ENCODE measurements around the gene CDR2.
"Not testable (repeated sequence)": the region's sequence is repeated elsewhere in the genome, so short reads cannot be mapped to it uniquely, and the experiment has no call there.

CDR2 gene

DNA sequence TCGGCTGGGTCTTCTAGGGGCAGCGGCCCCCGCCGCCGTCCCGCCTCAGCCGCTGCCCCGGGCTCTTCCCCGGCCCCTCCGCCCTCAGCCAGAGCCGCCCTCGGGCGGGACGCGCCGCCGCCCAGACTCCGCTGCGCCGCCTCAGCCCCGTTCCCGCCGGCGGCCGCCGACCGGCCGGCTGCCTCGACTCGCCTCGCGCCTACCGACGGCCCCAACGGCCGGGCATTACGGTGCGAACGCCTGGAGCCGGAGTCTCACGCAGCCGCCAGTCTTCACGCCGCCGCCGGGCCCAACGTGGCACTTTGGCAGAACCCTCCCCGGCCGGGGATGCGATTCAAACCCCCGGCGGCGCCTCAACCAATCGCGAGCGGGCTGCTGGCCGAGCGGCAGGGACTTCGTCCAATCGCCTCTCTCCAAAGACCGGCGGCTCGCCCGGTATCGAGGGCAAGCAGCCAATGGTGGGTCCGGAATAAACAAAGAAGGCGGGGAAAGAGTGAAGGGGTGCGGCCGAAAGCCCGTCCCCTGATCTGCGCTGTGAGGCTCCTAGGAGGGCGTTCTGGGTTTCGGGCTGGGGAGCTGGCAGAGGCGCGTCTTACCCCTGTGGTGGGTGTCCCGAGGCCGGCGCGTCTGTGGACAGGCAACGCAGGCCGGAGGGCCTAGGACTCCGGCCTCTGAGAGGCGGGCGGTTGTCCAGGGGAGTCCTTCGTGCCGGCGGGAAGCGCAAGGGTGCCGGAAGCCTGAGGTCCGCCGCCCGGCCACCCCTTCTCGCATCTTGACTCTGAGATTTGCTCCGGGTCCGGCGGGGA lies at the start of gene CDR2:
TSS of gene CDR2 (minus strand) at position 309 of the 806 bp plus-strand sequence. CDS start 310 bp downstream, outside the sequence.
- DNase-seq (ENCODE audit: low read depth) = peak; percentile 97

- DNase-seq (ENCODE audit: low read depth) = no peak
Observed at GRCh38 chr16:22423716-22424115, 49.3 kb upstream of the CDR2 start.

GRCh38 chr16:22421136-22421535 lies 46.7 kb upstream of the CDR2 start:
- no peak for DNase-seq (ENCODE audit: low read depth)

GRCh38 chr16:22420606-22421135 lies 46.3 kb upstream of the CDR2 start:
- no peak for DNase-seq (ENCODE audit: low read depth)

GRCh38 chr16:22419908-22420307 lies 45.5 kb upstream of the CDR2 start:
- no peak for DNase-seq (ENCODE audit: low read depth)

DNA sequence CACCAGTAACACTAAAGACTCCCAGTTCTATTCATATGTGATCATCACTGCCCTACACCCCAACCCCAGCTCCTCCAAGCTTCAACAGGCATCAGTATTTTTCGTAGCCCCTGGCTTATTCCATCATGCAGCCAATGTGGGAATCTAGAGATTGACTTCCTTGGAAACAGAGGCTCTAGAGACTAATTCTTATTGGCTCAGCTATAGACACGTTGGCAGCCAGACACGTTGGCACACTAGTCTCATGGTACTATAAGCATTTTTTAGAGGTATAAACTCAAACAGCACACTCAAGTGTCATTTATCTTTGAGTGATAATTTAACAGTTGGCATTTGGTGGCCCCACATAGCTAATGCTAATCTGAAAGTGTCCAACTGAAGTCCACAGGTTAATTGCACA lies 44.4 kb upstream of the CDR2 start:
- no peak for DNase-seq (ENCODE audit: low read depth)

- not testable (repeated sequence) for DNase-seq (ENCODE audit: low read depth)
Observed at GRCh38 chr16:22417798-22418197, 43.4 kb upstream of the CDR2 start.

GRCh38 chr16:22417019-22417418 lies 42.6 kb upstream of the CDR2 start:
- no peak for DNase-seq (ENCODE audit: low read depth)

DNA sequence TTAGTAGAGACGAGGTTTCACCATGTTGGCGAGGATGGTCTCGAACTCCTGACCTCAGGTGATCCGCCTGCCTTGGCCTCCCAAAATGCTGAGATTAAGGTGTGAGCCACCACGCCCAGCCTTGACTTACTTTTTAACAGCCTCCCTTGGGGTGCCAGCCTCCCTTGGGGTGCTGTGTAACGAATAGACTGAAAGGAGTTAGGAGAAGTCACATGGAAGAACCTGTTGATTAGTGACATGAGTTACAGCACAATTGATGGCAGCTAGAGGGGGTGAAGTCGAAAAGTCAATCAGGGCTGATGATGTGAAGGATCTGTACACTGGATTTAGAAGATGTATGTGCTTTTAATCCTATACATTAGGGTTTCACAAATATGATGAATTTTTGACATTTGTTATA lies 39.4 kb upstream of the CDR2 start:
- DNase-seq (ENCODE audit: low read depth) = no peak

DNA sequence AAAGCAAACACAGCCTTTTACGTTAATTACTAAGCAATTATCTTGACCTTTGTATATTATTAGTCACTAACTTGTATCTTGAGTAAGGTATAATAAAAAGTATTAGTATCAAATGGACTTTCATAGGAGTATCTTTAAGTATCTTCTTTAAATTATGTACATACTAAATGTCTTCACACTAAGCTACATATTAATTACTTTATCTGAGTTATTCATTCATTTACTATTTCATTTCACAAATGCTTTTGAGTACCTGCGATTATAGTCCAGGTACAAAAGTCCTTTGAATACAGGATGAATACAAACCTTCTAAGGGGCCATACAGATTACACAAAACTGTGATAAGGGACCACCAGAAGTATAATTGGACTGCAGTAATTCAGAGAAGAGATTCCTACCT lies 33.1 kb upstream of the CDR2 start:
- no peak for DNase-seq (ENCODE audit: low read depth)

- DNase-seq (ENCODE audit: low read depth) = no peak
Observed at GRCh38 chr16:22402191-22402590, 27.8 kb upstream of the CDR2 start.

GRCh38 chr16:22400900-22401299 lies 26.5 kb upstream of the CDR2 start:
- DNase-seq (ENCODE audit: low read depth) = no peak

DNA sequence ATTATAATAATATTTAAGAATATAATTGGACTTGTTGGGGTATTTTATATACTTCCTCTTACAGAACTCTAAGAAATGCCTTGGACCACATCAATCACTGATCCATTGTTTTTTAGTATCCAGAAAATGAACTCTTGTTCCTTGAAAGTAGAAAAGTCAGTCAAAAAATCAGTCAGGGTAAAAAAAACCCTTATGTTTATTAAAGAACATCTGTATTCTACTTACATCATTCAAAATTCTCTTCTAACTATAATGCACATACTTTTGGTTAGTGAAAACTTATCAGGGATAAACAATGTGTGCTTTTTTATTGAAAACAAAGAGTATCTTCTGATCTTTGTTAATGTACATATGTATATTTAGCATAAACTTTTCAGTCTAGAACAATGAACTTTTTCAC lies 23.5 kb upstream of the CDR2 start:
- DNase-seq (ENCODE audit: low read depth) = no peak

DNA sequence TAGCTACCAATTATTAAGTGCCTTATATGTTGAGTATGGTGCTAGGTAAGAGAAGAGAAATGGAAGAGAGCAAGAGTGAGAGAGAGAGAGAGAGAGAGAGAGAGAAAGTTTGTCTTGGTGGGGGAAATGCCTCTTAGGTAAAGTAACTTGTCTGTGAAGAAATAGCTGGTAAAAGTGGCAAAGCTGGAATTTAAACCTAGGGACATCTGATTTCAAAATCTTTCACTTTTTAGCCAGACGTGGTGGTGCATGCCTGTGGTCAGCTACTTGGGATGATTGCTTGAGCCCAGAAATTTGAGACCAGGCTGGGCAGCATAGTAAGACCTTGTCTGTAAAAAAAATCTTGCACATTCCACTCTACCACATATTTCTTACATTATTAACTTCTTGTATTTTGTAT lies 23.0 kb upstream of the CDR2 start:
- DNase-seq (ENCODE audit: low read depth) = no peak

- DNase-seq (ENCODE audit: low read depth) = no peak
Observed at GRCh38 chr16:22395960-22396359, 21.5 kb upstream of the CDR2 start.

DNA sequence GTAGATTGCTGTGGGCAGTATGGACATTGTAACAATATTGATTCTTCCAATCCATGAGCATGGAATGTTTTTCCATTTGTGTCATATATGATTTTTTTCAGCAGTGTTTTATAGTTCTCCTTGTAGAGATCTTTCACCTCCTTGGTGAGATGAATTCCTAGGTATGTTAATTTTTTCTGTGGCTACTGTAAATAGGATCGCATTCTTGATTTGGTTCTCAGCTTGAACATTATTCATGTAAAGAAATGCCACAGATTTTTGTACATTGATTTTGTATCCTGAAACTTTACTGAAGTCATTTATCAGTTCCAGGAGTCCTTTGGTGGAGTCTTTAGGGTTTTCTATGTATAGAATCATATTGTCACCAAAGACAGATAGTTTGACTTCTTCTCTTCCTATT lies 19.7 kb upstream of the CDR2 start:
- DNase-seq (ENCODE audit: low read depth) = no peak

DNA sequence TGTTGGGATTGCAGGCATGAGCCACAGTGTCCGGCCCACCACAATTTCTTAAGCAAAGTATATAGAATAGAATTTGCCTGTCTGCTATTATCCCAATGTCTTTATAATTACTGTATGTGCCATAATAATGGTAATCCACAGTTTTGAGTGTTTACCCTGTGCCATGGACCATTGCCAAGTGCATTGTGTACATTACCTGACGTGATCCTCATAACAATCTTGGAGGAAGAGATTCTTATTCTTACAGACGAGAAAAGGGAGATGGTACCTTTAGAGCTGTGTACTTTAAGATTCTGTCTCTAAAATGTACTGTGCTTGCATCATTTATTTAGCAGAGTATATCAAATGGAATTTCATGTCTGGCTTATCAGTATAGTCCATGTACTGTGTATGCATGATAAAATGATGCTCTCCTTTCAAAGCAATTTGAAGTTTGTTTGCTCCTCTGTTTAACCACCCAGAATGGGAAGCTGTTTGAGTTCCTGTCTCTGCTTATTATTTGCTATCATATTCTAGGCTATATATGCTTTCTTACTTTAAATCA lies 13.8 kb upstream of the CDR2 start:
- no peak for DNase-seq (ENCODE audit: low read depth)

GRCh38 chr16:22386976-22387375 lies 12.6 kb upstream of the CDR2 start:
- no peak for DNase-seq (ENCODE audit: low read depth)

DNA sequence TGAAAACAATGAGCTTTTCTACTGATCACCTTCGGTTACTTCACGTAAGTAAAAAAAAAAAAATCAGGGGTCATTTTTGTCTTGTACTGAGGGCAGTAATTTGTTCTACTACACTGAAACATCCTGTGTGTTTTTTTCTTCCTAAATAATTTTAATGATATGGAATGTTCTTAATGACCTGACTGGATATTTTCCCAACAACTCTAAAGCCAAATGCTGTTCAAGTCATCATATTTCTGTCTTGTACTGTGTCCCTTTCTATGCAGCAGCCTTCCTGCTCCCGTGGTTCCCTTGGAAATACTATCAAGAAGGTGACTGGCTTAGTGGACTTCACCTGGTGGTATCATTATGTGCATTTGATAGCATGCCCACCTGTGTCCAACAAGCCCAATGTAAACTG lies 10.8 kb upstream of the CDR2 start:
- no peak for DNase-seq (ENCODE audit: low read depth)

DNA sequence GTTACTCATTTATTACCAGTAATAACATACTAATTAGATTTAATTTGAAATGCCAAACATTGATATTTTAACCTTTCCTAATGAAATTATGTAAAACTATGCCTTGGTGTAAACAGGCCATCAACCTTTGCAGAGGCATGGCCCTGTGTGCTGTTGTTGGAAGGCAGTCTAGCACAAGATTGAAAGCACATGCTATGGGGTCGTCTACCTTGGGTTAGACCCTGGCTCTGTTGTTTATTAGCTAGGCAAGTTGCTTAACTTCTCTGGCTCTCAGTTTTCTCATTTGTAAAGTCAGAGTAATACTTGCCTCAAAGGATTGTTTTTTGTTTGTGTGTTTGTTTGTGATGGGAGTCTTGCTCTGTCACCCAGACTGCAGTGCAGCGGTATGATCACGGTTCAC lies 9.4 kb upstream of the CDR2 start:
- no peak for DNase-seq (ENCODE audit: low read depth)

GRCh38 chr16:22381392-22381791 lies 7.0 kb upstream of the CDR2 start:
- no peak for DNase-seq (ENCODE audit: low read depth)

DNA sequence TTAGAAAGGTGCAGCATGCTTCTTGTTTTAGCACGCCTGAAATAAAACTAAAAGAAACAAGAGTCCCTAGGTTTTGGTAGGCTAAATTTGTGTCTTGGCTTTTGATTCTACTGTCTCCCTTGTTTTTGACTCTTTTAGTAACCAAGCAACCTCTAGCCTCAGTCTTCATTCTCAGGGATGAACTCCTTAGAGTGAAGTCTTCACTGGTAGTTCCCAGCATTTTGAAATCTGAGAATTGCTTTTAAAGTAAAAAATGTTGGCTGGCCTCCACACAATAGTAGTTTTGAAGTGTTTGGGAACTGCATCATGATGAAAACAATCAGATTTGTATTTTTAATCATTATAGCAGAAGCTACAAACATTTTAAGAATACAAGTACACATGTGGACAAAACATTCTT lies 6.1 kb upstream of the CDR2 start:
- DNase-seq (ENCODE audit: low read depth) = no peak

DNA sequence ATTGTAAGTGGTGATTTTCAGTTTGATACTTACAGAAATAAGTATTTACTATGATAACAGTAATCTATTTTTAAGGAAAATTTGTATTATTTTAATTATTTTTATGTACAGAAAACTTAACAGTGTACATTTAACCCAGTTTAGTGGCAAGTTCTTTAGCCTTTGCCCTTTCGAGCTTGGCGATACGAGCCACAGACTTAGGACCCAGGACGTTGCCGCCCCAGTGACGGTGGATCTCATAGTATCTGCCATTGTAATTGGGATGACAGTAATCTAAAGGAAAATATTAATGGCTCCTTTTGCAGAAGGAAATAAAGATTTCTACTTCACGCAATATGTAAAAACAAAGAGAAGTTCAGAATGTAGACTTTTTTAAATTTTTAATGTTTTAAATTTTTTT lies 5.2 kb upstream of the CDR2 start:
- DNase-seq (ENCODE audit: low read depth) = no peak
